ENCODE results near the gene FHL3. TPM values are rescaled to one million over a fixed set of nuclear protein-coding genes. Genes with fewer than 3 reads are reported as not detected.
A peak's percentile ranks its signal among the peaks of the same experiment; 100 is the strongest.

FHL3 gene
- total and polyA plus RNA-seq, 9 of the 15 experiments (the other 6 are each of a cell fraction or from before 2014, with no cell fraction given) = 6.1 to 144 (median 34.1) TPM

- no peak for TF ChIP-seq CHD7 (IDR thresholded peaks at IDR 0.05; ENCODE audit: low read depth, low read length)
- 0 out of 2 replicates have a peak, but pooled peaks have one; percentile 14 for TF ChIP-seq SMC3 (conservative IDR thresholded peaks at IDR 0.05; ENCODE audit: insufficient read depth, low read depth, low read length)
- TF ChIP-seq SRF (CRISPR knock-in tag; IDR thresholded peaks at IDR 0.05) = 0 out of 4 replicates have a peak, but pooled peaks of 1 of the 2 experiments have one; percentile 15
- peak; percentile 86 for TF ChIP-seq POLR2AphosphoS5 (IDR thresholded peaks at IDR 0.05; ENCODE audit: control insufficient read depth, insufficient read depth, low read depth, low read length)
- no peak for TF ChIP-seq GABPB2 (CRISPR knock-in tag; conservative IDR thresholded peaks at IDR 0.05)
- peak; percentile 82 for TF ChIP-seq POLR2B (IDR thresholded peaks at IDR 0.05; ENCODE audit: low read depth, partially characterized antibody)
- TF ChIP-seq MBD2 (IDR thresholded peaks at IDR 0.05; ENCODE audit: borderline replicate concordance, low read depth) = peak; percentile 86
- peak; percentile 77 for TF ChIP-seq RBFOX2 (IDR thresholded peaks at IDR 0.05; ENCODE audit: low read depth, low read length)
- no peak for TF ChIP-seq ELK3 (CRISPR knock-in tag; IDR thresholded peaks at IDR 0.05)
- peak in 1 of 2 experiments; percentile 92 for TF ChIP-seq MAZ (CRISPR knock-in tag; conservative IDR thresholded peaks at IDR 0.05 in 1 of 2, IDR thresholded peaks at IDR 0.05 in 1 of 2)
- 0 out of 2 replicates have a peak, but pooled peaks have one; percentile 64 for TF ChIP-seq ARID3A (IDR thresholded peaks at IDR 0.05; ENCODE audit: borderline replicate concordance, low read depth, low read length)
- peak; percentile 90 for TF ChIP-seq EP400 (IDR thresholded peaks at IDR 0.05)
Observed at GRCh38 chr1:37999430-38000232, 5.7 kb downstream of the FHL3 start (continued).
